Stimulated activated CD8-positive, alpha-beta memory T cell treated with anti-CD3 and anti-CD28 coated beads, Interleukin-15, amount 100 ng/mL, for 24 hours (primary cell): ENCODE results near the gene C2orf49.
A peak's percentile ranks its signal among the peaks of the same experiment; 100 is the strongest.

Experiments
- DNase-seq: peaks from one replicate; pipeline ENCODE4 v3.0.0-alpha.2; 2020; ENCODE audit warnings: low read depth

The C2orf49 gene

DNA sequence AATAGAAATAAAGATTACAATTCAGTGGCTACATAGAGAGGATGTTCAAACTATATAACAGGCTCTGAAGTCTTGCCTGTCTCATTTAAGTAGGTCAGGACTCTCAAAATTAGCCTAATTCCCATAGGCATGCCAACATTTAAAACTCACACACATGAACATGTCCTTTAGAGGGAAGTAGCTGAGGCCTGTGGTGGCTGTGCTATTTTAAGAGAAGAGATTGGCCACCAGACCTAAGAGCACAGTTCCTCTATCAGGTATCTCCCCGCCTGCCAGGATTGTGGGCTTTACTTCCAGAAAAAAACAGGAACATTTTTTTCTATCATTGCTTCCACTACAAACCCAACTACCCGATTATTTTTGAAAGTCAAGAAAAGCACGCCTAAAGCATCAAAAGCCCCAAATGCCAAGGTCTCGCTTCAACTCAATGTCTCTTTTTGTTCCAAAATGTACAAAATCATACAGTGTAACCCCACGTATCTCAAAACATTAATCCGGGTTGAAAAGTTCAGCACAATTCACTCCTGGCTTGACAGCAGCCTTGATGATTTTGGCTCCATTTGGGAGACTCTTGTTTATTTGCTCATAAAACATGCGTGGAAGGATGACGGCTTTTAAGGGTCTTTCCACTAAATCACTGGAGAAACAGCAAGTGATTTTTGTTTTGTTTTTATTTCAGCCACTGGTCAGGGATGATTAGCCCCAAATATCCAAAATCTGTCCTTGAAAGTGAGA, 46.3 kb downstream of the C2orf49 start:
- no peak for DNase-seq

DNA sequence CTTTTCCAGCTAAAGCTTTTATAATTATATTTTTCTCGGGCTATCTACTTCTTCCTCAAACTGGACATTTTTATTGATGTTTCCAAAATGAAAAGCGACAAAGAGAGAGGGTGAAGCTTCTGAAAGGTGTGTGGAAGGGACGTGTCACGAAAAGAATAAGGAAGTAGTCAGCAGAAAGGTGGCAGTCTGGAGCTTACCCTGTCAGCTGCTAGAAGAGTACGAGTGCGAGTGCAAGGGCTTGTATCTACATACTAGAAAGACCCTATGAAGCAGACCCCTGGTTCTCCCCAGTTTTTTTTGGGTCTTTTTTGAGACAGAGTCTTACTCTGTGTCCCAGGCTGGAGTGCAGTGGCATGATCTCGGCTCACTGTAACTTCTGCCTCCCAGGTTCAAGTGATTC, 46.9 kb downstream of the C2orf49 start:
- no peak for DNase-seq

DNA sequence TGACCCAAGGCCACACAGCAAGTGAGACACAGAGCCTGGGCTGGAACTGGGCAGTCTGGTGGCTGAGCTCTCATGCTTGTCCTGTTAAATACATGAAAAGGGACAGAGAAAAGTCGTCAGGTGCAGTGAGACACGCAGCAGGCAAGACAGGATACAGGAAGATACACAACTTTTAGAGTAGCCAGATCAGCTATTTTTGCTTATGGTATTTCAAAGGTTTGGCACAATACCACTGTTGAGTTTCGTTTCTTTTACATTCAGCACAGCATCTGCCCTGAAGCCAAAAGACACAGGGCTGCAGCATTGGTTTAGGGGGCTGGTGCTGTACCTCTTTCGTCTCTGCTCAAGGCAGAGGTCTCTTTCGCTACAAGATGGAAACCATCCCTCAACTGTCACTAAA, 47.5 kb downstream of the C2orf49 start:
- DNase-seq: no peak

DNA sequence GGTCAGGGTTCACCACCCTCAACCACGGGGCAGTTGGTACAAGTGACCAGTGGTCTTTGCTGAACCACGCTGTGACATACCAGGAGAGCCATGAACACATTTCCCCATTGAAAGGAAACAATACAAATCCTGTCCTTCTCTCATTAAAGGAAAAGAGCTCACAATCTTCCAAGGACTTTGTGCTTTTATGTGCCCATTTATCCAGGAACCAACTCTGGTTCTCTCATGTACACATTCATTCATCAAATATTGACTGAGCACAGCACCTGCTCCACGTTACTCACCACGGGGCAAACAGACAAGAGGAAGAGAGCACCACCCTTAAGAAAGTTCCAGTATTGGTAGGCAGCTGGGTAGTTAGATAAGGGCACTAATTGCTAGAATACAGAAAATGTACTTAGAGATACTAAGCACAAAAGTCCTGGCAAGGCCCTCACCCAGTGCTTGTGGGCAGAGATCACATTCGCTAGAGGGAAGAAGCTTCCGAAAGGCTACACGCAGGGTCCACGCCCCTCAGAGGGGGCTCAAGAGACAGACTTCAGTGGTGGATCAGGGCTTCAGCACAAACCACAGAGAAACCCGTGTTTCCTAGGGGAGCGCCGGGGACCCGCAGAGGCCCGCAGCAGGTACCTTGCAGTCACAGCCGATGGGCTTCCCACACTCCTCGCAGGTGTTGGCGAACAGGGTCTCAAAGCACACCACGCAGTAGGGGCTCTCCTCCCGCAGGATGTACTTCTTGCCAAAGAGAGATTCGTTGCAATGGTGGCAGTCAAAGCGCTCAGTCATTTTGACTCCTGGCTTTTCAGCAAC, 48.6 kb downstream of the C2orf49 start:
- no peak for DNase-seq

DNA sequence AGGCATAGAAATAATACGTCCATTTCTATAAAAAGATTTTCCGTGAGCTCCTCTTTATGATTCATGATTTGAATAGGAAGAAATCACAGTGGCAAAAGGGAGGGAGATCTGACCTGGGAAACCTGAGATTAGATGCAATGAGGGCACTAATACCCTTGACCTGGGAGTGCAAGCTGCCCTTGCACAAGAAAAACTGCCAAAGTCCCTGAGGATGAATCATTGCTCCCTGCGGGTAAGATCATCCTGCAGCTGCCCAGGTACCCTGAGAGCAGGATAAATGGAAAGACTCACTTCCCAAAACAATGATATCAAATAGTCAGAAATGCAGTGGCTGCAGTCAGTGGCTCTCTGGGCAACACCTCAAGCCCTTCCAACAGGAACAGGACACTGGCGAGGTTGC, 49.9 kb downstream of the C2orf49 start:
- DNase-seq: no peak

DNA sequence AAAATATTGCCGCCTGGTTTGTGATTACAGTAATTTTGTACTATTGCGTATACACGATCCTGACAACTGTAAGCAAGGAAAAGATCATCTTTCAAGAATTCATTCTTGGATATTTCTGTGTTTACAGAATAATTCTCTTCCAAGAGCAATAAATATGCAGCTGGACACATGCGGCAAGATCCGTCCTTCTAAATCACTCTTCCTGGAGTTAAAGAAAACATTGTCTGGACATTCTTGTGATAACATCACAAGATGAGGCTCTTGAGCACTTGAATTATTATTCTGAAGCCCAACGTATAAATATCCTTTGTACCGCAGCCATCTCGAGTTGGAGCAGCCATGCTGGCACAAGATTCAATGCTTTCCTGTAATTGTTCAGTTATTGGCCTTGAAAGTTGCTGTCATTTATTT, 51.6 kb downstream of the C2orf49 start:
- DNase-seq: no peak

DNA sequence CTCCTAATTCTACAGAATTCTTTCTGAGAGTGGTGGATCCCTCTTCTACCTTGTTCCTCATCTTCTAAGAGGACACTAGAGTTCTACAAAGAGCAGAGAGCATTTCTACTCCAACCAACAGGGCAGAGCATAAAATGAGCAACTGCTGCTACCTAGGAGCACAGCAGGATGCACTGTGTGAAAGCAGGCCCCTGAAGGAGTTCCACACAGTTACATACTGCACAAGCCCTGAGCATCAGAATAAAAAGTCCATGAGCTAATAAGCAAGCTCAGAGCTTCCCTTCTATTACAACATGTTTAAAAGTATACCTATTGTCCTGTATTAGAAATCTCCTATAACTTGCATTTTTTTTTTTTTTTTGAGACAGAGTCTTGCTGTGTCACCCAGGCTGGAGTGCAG, 53.1 kb downstream of the C2orf49 start:
- DNase-seq: no peak

DNA sequence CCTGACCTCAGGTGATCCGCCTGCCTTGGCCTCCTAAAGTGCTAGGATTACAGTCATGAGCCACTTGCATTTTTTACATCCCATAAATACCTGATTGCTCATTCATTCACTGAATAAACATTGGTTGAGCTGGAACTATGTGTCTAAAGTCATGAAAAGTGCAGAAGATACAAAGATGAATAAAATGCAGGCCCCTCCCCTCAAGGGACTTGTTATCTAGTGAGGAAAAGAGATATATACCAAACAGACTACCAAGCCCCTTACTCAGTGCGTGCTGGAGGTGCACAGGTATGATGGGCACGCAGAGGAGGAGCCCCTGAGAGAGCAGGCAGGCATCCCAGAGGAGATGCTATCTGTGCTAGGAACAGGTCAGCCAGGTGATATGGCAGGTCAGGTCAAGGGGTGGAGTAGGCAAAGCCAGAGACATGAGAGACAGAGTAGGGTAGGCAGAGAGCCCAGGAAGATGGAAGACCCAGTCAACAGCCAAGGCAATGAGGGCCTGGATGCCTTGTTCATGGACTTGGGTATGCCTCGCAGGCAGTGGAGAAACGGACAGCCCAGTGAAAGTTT, 53.8 kb downstream of the C2orf49 start:
- DNase-seq: no peak

DNA sequence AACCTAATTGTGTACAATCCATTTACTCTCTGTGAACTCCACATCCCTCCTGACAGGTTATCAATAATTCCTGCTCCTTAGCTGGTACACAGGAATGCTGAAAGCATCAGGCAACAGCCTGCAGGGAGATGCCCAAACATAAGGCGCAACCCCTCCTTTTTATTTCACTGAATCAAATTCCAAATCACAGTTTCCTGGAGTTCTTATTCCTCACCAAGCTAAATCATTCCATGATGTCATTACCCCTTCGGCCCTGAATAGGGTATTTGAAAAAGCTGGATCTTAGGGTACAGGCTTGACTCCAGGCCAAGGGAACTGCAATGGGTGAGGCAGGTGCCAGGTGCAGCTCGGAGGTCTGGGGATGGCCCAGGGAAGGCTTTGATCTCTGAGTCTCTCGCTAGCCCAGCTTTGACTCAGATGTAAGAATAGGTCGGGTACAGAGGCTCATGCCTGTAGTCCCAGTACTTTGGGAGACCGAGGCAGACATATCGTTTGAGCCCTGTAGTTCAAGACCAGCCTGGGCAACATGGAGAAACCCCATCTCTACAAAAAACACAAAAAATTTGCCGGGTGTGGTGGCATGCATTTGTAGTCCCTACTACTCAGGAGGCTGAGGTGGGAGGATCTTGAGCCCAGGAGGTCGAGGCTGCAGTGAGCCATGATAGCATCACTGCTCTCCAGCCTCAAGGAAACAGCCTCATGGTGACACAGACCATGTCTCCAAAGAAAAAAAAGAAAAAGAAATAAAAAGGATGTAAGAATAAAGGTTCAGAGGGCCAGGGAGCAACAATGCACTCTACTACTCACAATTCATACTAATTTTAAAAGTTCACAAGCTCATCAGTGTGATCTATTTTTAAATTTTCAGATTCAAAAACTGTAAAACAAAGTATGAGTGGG, 54.7 kb downstream of the C2orf49 start:
- DNase-seq: no peak

DNA sequence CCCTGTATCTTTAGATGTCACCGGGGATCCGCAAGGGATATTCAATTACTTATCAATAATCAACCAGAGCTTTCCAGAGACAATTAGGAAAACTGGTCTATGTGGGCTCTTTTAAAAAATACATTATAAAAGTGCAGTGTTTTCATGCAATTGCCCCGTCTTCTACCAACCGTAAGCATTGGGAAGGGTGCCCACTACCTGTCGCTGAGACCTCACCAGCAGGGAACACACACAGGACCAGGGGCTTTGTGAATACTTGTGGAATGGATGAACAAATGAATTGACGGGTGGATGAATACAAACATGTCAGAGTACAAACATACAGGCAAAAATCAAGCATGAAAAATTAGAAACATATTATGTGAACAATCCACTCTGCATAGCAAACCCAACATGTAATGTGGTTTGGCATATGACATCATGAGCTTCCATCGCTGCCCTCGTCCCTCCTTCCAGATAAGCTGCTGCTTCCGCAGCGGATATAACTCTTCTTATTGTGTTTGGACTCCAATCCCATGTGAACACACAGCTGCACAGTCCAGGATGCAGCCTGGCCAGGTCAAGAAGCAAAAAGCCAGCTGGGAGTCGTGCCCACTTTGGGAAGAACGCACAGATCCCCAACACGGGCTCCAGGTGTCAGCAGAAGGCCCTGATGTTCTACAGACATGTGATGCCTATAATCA, 56.2 kb downstream of the C2orf49 start:
- DNase-seq: no peak

DNA sequence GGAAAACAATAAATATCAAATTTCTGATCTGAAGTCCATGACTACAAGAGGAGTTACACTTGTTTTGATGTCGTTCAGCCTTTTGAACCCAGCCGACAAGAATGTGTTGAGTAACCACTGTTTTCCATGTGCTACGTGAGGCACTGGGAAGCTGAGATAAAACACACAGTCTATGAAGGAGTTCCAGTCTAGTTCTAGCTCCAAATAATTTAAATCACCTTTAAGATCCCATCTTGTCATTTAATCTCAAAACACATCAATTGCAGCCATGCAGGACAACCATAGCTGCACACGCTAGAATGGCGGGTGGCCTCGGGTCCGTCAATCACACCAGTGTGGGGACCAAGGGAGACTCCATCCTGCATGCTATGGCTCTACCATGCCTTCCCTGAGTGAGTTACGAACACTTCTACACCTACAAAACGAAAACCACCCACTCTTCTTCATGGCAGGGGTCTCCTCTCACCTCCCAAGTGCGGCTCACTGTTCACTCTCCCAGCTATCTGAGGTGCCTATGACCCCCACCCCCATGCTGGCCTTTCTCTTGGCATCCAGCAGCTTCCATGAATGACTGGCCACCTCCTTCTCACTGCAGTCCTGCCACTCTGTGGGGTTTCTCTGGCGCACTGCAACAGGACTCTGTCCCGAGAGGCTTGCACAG, 57.7 kb downstream of the C2orf49 start:
- no peak for DNase-seq

DNA sequence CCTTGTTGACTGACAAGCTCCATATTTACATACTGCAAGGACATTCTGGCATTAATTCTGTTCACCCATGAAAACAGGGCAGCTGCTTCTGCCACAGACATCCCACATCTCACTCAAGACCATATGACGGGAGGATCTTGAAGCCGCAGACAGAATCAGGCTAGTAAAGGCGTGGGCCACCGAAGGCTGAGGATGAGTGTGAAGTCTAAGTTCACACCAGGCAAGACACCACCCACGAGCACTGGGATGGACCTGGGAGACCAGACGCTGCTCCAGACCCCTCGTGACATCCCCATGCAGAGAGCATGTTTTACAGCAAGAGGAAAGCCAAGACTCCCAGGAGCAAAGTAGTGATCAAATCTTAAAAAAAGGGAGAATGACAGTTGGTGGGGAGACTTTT, 58.4 kb downstream of the C2orf49 start:
- no peak for DNase-seq

DNA sequence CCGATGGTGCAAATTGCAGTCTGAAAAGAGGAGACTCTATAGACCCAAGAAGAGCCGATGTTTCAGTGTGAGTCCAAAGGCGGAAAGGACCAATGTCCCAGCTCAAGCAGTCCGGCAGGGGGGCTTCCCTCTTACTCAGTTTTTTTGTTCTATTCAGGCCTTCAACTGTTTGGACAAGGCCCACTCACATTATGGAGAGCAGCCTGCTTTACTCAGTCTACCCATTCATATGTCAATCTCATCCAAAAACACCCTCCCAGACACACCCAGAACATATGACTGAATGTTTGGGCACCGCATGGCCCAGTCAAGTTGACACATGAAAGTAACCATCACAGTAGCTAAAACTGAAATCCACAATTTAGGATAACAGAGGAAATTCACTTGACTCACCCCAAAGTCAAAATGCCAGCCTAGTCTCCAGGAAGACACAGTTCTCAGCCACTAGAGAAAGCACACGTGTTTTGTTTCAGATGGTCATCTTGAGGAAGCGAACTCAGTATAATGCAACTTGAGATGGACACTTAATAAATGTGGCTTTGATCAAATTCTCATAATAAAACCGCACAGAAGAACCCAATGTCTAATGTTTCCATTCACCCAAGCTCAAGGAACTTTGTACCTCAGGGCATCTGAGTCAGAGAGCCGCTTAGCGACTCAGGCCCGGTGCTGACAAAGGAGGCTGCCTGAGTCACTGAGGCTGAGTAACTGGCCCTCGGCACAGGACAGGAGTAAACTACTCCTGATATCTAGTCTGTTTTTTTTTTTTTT, 59.1 kb downstream of the C2orf49 start:
- DNase-seq: no peak

DNA sequence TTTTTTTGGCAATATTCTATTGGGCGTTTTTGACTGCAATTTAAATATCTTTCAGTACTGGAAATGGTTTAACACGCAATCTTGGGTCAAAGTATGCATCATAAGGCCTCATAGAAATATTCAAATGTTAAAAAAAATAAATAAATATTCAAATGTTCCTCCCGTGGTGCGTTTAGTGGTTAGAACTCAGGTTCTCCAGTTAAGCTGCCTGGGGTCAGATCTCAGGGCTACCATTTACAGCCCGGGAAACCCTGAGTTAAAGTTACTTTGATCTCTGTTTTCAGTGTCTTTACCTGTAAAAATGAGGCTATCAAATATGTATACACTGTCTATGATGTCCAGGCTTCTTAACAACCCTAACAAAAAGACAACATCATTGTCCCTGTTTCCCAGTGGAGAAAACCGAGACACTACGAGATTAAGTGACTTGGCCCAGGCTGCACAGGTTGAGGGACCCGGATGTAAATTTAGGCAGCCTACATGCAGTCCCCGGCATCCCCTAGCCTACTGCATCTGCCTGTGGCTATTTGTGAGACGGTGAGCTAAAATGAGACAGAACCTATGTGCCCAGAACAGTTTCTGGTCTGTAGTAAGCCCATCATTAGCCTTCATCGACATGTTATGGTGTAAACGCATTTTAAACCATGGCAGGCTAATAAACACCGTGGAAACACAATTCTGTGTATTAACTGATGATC, 59.8 kb downstream of the C2orf49 start:
- no peak for DNase-seq

DNA sequence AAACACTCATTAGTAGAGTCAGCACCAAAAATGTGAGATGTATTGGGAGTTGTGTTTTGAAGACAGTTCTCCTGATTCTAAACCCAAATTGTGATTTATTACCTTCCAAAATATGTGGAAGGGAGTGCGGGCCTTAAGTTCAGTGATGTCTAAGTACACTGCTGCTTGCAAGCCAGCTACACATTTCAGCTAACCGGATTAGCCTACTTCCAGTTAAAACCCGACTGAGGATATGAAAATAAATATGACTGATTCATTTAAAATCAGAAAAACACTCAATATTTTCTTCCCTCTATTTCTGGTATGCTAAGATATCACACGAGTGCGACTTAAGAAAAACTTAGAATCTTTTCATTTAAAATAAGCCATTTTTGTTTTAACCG, 60.6 kb downstream of the C2orf49 start:
- no peak for DNase-seq

DNA sequence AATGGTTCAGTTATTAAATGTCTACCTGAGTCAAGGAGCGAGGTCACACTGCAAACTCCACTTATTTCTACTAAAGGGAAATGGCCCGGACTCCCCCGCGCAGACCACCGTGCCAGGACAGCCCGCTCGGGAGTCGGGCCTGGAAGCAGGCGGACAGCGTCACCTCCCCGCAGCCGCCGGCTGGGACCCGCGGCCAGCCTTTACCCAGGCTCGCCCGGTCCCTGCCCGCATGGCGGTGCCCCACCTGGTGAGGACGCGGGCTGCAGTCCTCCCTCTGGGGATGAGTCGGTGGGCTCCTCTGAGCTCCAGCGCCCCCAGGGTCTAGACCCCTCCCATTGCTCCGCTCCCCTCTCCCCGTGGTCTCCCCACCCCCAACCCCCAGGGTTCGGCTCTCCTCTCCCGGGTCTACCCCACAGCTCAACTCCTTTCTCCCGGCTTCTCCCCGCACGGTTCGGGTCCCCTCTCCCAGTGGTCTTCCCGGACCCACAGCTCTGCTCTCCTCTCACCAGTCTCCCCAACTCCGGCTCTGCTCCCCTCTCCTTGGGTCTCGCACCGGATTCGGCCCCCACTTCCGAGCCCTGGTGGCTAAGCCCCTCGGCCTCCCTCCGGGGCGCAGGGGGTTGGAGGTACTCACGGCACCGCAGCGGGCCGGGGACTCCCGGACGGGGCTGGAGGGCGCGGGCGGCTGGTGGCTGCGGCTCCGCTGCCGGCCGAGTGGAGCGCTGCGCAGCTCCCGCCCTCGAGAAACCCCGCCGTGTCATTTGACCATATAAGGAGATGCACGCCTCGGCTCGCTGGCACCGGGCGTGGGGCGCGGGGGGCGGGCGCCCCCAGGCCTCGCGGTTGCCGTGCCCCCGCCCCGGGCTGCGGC, 61.2 kb downstream of the C2orf49 start, which contains the start of gene FHL2:
Gene FHL2 (minus strand): TSS at position 716 of the 871 bp plus-strand sequence. CDS start 12,535 bp downstream, outside the sequence.
- DNase-seq: peak; percentile 29
